Dedifferentiated amniotic fluid mesenchymal stem cell (primary cell): ENCODE results near the gene MAZ.
"Not testable (repeated sequence)": the region's sequence is repeated elsewhere in the genome, so short reads cannot be mapped to it uniquely, and the experiment has no call there.

ENCODE experiments used
- DNase-seq: peaks from one replicate; pipeline ENCODE4 v3.0.0-alpha.2; 2016; ENCODE audit errors: extremely low spot score

MAZ gene

DNA sequence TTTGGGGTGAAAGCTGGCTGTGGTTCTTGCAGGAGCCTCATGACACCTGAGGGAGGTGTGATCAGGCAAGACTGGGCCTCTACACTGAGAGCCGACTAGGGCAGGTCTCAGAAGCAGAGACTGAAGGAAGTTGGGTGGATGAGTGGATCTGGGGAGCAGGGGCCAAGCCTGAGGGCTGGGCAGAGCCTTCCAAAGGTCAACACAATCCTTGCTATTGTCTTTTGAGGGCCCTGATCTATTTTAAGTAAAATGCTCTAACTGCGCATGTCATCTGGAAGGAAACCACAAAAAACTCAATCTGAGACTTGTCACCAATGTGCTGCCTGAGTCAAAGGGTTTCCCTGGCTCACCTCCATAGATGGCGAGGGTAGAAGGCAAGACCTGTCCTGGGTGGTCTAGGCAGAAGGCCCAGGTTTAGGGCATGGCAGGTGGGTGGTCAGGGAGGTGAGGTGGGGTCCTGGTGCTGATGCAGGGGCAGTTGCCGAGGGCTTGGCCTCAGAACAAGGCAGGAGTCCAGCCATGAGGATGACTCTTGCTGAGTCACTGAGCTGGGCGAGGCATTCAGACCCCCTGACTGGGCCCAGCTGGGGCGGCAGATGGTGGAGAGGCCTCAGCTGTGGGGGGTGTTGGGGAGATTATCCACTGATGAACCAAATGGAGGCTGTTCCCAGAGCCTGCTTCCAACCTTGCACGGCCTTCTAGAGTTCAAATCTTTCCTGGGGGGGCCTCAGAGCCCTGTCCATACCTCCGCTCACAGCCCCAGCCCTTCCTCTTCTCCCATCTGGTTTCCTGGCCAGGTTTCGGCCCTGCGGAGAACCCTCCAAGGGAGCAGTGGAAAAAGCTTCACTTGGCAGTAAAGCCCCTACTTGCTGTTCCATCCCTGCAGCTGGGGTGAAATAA is 19.1 kb downstream of the MAZ start:
- DNase-seq: no peak

DNA sequence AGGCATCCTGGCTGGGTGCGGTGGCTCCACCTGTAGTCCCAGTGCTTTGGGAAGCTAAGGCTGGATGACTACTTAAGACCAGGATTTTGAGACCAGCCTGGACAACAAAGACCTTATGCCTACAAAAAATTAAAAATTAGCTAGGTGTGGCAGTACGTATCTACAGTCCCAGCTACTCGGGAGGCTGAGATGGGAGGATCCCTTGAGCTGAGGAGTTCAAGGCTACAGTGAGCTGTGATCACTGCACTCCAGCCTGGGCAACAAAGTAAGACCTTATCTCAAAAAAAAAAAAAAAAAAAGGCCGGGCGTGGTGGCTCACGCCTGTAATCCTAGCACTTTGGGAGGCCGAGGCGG is 20.0 kb downstream of the MAZ start:
- DNase-seq: no peak

DNA sequence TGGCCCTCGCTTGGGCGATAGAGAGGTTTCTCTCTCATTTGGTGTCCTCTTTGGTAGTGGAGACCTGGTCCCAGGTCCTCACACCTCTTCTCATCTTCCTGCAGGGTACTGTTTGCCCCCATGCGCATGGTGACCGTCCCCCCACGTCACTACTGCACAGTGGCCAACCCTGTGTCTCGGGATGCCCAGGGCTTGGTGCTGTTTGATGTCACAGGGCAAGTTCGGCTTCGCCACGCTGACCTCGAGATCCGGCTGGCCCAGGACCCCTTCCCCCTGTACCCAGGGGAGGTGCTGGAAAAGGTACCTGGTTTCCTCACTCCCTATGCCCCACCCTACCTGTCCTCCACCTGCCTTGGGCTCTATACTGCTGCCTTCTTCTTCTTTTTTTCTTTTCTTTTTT is 24.4 kb downstream of the MAZ start:
- no peak for DNase-seq

DNA sequence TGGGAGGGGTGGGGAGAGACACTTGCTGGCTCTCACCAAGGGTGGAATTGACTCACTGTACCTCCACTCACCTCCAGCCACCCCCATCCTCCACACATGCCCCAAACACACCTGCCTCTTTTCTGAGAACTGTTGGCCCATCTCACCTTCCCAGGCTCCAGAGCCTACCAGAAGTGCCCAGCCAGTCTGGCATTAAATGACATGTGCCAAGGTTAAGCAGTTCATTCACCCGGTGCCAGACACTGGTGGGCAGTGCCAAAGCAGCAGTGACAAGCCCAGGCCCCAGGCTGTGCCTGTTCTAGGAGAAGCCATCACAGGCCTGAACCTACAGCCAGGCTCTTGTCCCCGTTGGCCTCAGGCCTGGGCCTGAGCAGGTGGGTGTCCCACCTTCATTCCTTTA is 25.2 kb downstream of the MAZ start:
- no peak for DNase-seq

DNA sequence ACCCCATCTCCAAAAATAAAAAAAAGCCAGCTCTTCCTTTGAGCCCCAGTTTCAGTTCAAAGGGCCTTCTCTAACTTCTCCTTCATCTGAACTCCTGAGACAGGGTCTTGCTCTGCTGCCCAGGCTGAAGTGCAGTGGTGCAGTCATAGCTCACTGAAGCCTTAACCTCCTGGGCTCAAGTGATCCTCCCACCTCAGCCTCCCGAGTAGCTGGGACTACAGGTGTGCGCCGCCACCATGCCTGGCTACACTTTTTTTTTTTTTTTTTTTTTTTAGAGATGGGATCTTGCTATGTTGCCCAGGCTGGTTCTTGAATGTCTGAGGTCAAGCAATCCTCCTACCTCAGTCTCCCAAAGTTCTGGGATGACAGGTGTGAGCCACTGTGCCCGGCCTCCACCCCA is 26.9 kb downstream of the MAZ start:
- DNase-seq: not testable (repeated sequence)

DNA sequence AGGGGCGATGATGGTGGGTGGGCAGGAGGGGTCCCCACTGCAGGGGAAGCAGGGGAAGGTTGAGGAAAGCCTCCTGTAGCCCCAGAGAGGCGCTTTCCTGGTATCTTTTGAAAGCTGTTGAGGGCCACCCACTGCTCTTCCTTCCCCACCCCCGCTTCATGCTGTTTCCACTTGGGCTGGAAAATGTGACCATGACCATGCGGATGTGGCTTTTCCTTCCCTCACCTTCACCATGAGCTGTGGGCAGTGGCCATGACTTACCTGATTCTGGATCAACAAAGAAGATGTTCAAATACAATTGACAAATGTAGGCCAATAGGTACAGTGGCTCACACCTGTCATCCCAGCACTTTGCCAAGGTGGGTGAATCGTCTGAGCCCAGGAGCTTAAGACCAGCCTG is 27.8 kb downstream of the MAZ start:
- no peak for DNase-seq

DNA sequence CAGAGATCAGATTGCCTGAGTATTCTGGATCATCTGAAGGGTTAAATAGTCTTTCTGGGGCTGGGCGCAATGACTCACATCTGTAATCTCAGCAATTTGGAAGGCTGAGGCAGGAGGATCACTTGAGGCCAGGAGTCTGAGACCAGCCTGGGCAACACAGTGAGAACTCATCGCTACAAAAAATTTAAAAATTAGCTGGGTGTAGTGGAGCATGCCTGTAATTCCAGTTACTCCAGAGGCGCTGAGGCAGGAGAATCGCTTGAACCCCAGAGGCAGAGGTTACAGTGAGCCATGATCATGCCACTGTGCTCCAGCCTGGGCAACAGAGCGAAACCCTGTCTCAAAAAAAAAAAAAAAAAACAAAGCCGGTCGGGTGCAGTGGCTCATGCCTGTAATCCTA is 29.6 kb downstream of the MAZ start:
- DNase-seq: no peak

DNA sequence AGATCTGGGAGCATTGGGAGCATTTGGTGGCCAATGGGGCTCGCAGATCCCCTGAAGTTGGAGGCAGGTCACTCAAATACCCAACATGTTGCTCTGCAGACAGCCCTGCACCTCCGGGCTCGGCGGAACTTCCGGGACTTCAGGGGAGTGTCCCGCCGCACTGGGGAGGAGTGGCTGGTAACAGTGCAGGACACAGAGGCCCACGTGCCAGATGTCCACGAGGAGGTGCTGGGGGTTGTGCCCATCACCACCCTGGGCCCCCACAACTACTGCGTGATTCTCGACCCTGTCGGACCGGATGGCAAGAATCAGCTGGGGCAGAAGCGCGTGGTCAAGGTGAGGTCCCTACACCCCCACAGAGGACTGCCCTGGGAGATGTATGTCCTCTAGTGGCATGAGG is 30.3 kb downstream of the MAZ start:
- no peak for DNase-seq

DNA sequence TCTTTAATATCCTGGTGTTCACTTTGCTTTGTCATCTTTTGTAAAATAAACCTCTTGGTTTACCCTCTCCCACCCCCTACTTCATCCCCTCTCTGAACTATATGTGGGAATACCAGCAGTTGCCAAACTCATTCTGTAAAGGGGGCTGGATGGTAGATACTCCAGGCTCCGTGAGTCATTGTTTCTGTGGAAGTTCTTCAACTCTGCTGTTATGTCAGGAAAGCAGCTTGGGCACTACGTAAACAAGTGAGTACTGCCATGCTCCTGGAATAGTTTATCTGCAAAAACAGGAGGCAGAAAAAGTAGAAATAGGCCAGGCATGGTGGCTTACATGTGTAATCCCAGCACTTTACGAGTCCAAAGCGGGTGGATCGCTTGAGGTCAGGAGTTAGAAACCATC is 31.5 kb downstream of the MAZ start:
- no peak for DNase-seq

DNA sequence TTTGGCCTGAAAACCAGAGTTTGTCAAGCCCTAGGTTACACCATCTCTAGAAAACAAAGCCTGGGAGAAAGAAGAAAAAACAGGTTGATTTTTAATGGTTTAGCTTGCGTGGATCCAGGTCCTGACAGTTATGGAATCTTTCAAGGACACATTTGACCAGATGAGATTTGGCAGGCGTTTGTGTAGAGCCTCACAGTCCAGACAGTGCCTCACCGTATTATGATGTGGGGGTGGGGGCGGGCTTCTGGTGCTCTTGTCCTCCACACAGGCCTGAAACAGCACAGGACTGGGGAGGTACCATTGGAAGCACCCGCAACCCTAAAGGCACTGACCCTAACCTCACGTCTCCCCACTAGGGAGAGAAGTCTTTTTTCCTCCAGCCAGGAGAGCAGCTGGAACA is 33.5 kb downstream of the MAZ start:
- DNase-seq: no peak

DNA sequence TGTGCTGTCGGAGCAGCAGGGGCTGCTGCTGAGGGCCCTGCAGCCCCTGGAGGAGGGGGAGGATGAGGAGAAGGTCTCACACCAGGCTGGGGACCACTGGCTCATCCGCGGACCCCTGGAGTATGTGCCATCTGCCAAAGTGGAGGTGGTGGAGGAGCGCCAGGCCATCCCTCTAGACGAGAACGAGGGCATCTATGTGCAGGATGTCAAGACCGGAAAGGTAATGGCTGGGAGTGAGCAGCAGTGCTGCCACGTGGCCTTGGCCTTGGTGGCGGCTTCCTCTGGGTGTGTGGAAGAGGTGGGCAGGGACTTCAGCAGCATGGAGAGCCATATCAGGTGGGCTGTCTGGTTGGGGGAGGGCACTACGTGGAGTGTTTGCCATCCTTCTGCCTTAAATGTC is 33.9 kb downstream of the MAZ start:
- no peak for DNase-seq

DNA sequence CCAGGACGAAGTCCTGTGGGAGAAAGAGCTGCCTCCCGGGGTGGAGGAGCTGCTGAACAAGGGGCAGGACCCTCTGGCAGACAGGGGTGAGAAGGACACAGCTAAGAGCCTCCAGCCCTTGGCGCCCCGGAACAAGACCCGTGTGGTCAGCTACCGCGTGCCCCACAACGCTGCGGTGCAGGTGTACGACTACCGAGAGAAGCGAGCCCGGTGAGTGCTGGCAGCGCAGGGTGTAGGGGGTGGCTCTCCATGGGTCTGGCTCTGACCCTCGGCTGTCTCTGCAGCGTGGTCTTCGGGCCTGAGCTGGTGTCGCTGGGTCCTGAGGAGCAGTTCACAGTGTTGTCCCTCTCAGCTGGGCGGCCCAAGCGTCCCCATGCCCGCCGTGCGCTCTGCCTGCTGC is 35.3 kb downstream of the MAZ start:
- no peak for DNase-seq

DNA sequence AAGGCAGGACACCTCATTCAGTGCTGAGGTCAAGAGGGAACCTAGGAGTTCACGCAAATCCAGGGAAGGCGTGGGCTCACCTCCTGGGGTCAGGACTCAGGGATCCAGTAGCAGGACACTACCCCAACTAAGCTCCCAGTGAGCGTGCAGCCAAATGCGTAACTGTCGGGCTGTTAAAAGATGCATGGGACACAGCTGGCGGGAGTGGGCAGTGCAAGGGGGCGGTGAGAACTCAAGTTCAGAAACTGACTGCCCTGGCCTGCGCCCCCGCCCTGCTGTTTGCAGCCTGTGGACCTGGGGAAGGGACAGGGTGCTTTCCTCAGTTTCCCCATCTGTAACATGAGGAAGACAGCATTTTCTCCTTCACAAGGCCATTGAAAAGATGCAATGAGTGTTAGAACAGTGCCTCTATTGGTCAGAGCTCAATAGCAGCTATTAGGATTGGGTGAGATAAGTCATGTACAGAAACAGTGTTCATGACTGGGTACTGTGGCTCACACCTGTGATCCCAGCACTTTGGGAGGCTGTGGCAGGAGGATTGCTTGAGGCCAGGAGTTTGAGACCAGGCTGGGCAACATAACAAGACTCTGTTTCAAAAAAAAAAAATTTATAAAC is 36.5 kb downstream of the MAZ start:
- DNase-seq: no peak

DNA sequence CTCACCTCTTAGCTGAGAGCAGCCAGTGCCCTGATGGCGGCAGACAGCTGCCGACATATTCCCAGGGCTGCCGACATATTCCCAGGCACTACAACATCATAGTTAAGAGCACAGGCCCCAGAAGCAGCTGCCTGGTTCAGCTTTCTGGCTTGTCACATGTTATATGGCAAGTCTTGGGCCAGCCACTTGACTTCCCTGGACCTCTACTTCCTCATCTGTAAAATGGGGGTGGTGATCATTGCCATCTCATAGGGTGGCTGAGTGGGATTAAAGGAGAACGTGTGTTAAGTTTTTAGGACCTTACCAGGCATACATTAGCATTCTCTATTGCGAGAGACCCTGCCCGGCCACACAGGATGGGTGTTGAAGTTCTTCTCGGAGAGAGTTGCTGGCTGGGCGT is 37.6 kb downstream of the MAZ start:
- no peak for DNase-seq

DNA sequence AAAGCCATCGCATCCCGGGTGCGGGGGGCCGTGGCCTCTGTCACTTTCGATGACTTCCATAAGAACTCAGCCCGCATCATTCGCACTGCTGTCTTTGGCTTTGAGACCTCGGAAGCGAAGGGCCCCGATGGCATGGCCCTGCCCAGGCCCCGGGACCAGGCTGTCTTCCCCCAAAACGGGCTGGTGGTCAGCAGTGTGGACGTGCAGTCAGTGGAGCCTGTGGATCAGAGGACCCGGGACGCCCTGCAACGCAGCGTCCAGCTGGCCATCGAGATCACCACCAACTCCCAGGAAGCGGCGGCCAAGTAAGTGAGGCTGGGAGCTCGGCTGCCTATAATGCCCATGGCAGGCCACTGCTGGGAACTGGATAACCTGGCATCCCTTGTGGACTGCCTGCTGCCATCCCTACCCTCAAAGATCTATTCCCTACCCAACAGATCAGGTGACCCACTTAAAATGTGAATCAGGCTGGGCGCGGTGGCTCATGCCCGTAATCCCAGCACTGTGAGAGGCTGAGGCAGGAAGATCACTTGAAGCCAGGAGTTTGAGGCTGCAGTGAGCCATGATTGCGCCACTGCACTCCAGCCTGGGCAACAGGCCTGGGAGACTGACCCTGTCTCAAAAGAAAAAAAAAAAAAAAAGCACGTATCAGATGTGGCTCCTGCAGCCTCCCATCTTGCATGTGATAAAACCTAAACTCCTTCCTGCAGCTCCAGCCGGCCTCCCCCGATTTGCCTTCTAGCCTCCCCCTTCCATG is 38.4 kb downstream of the MAZ start:
- no peak for DNase-seq

DNA sequence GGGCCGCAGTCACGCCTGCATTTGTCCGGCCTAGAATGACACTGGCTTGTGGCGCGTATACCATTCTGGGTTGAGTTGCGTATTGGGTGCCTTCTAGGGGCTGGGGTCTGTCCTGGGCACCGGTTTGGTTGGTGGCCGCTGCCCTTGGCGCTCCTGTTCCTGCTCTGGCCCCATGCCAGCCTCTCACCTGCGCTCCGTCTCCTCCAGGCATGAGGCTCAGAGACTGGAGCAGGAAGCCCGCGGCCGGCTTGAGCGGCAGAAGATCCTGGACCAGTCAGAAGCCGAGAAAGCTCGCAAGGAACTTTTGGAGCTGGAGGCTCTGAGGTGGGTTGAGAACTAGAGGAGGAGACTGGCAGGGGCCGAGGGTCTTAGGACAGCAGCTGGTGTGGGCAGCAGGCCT is 39.3 kb downstream of the MAZ start:
- no peak for DNase-seq

DNA sequence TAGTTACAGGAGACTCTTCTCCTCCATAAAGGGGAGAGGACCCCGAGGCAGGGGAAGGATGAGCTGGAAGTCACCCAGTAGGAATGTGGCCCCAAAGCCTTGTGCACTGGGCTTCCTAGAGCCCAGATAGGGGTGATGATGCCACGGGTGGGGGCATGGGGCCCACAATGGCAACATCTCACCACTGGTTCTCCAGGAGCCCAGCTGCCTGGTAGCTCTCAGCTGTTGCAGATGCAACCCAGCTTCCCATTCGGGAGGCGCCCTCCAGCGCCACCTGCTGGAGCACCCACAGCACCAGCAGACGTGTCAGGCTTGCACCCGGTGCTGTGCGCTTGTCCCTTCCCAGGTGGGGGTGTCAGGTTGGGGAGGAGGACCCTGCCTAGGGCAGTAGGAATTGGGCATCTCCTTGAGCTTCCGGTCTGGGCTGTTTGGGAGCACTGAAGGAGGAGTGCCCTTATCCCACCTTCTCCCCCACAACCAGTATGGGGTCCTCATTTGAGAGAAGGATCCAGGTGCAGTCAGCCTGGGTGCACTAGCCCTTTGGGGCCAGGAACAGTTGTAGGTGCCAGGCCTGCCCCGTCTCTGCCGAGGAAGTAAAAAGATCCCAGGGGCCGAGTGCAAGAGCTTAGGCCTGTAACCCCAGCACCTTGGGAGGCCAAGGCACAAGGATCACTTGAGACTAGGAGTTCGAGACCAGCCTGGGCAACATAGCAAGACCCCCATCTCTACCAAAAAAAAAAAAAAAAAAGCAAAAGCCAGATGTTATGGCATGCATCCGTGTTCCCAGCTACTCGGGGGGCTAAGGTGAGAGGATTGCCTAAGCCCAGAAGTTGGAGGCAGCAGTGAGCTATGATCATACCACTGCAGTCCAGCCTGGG is 42.3 kb downstream of the MAZ start:
- peak; percentile 31 for DNase-seq

DNA sequence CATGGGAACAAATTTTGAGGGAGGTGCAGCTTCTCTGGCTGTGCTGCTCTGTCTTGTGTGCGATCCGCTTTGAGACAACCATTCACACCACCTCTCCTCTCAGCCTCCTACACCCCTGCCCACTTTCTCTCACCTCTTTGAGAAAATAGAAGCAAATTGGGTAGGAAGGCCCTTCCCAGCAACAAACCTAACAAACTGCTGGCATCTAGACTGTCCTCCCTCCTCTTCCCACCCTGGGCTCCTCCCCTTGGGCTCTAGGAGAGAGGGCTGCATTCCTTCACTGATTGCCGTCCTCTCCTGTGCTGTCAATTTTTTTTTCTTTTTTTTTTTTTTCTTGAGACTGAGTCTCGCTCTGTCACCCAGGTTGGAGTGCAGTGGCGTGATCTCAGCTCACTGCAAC is 43.2 kb downstream of the MAZ start:
- no peak for DNase-seq

DNA sequence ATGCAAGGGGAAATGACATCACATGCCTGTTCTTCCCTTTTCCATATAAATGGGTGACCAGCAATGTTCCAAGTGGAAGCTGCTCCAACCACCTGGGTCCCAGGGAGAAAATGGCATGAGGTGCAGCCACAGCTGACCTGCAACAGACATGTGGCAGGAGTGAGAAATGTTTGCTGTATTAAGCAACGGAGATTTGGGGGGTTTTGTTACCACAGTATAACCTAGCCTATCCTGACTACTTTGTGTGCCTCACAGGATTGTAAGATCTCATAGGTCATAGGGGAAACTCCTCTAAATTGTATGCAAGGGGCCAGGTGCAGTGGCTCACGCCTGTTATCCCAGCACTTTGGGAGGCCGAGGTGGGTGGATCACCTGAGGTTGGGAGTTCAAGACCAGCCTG is 44.7 kb downstream of the MAZ start:
- DNase-seq: no peak

DNA sequence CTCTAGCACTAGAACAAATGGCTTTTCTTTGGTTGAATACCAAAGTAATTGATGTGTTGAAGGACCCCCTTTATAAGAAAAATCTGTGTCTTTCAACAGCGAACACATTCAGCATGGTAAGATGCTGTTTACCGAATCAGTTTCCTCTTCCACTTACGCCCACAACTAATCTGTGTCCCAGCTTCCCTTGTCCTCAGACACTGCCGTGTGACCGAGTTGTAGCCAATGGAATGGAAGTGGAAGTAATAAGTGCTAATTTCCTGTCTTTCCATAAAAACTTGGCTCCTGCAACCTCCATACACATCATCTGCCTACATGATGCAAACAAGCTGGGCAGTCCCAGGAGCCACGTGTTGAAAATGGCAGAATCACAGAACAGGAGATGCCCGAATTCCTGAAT is 46.3 kb downstream of the MAZ start:
- no peak for DNase-seq

DNA sequence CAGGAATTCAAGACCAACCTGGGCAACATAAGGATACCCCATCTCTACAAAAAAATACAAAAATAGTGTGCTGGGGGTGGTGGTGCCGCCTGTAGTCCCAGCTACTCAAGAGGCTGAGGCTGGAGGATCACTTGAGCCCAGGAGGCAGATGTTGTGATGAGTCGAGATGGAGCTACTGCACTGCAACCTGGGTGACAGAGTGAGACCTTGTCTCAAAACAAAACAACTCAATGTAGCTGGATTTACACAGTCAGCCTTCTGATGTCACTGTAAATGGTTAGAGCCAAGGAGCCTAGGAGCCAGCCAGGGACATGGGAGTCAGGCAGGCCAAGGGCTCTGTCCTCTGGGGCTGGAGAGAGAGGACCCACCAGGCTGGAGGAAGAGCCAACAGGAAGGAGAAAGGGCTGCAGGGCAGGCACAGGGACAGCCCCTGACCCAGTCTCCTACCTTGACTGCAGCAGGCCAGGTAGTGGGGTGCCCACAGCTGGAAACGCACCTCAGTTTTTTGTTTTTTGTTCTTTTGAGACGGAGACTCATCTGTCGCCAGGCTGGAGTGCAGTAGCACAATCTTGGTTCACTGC is 48.3 kb downstream of the MAZ start:
- no peak for DNase-seq
